Psoas muscle (tissue), 8 donors: Measurements from ENCODE around the gene GOLM1. TPM values are rescaled to one million over a fixed set of nuclear protein-coding genes. Genes with fewer than 3 reads are reported as not detected.

Experiments
- ATAC-seq, 4 donors: fragments of 200-7000 bp; cut with Tn5 transposase; one replicate each; pipeline ENCODE4 v1.9.1; 2020; ENCODE audit warnings: moderate library complexity in 3 of 4, mild to moderate bottlenecking in 2 of 4
- DNase-seq, 2 donors: peaks; one replicate each; pipeline ENCODE4 v3.0.0-alpha.2; 2020
- H3K27ac ChIP-seq: fragments of 200-600 bp; one replicate; pipeline ENCODE4 v1.8.0; 2022
- H3K27me3 ChIP-seq, 3 donors: fragments of 200-600 bp in 1 of 3; one replicate each; pipeline versions ENCODE4 v1.6.1 to v1.8.0; 2013 to 2022; ENCODE audit warnings: low read length in 2 of 3, mild to moderate bottlenecking in 2 of 3, moderate library complexity in 1 of 3; ENCODE audit not compliant: insufficient read depth in 3 of 3
- H3K36me3 ChIP-seq, 2 donors: fragments of 200-600 bp in 1 of 2; one replicate each; pipeline versions ENCODE4 v1.6.1 to v1.8.0; 2013 to 2022; ENCODE audit warnings: low read depth in 1 of 2, mild to moderate bottlenecking in 1 of 2, moderate library complexity in 1 of 2; ENCODE audit not compliant: insufficient read depth in 1 of 2
- H3K4me1 ChIP-seq: fragments of 200-600 bp; one replicate; pipeline ENCODE4 v1.8.0; 2022
- H3K4me3 ChIP-seq: fragments of 200-600 bp; one replicate; pipeline ENCODE4 v1.8.0; 2022; ENCODE audit warnings: mild to moderate bottlenecking
- H3K9me3 ChIP-seq: fragments of 200-600 bp; one replicate; pipeline ENCODE4 v1.8.0; 2022
- WGBS, 3 donors: extraction: QIAGEN DNeasy Blood & Tissue Kit; methylation state at CpG; one replicate each; pipeline versions ENCODE4 v1.1.6 to v1.1.7; 2013; 5-methylcytosine and 5-hydroxymethylcytosine counted together
- intact Hi-C, 2 donors: fragments of 100-400 bp; cut with DNase I; formaldehyde crosslinking; loops; one replicate each; pipeline versions ENCODE4 v1.11.0 to v1.14.2; 2022
- polyA plus RNA-seq, 3 donors: library from polyadenylated mRNA; stranded (reverse); fragments of 200-250 nt; gene quantifications; one replicate each; pipeline ENCODE4 v1.2.3, GENCODE V29; 2013
- total RNA-seq, 4 donors: library from RNA; stranded (reverse); fragmentation: NEBNext Ultra II Directional in 2 of 4; extraction: Animal tissue kit (Norgen Biotek cat#: 25700) in 2 of 4; gene quantifications; one replicate each; pipeline versions ENCODE4 v1.2.1 to v1.2.4, GENCODE V29; 2021 to 2023
- TF ChIP-seq, protein P1 (sequence below): fragments of 200-600 bp; IDR thresholded peaks from one replicate; pipeline ENCODE4 v1.8.0; 2022; ENCODE audit warnings: antibody characterized with exemption
- donor health status: healthy with polysubstance abuse.
- donor health status: DM: no; HTN: no; CAD: no; lungs with moderate emphysema.
- donor health status: Bipolar disorder and iron deficiency.
- donor health status: healthy.
- donor health status: DM: yes; HTN: yes; CAD: no.
- donor health status: DM: no; HTN: no; CAD: no.
- donor health status: DM: no; HTN: no; CAD: no.
- donor health status: DM: yes; HTN: yes; CAD: no.

Gene GOLM1
- total and polyA plus RNA-seq, 7 donors: 2.6 to 7.0 (median 3.6) TPM

DNA sequence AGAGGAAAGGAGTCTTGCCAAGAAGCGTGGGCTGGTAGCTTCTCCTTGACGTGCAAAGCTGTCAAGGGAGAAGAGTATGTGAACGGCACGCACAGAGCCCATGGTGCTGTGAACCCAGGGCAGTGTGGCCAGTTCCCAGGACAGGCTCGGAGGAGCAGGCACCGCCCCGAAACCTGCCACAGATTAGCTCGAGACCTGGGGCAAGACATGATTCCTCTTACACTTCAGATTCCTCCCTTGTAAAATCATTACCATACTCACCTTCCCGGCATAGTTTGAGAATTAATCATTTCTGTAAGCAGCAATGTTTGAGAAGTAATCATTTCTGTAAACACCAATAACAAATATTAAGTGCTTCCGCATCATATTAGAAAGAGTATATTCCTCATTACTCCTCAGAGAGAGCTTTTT is 19.9 kb downstream of the GOLM1 start:
- no peaks in the 10 kb centered on the region for H3K36me3 ChIP-seq
- no peaks in the 10 kb centered on the region for H3K27me3 ChIP-seq
- H3K27ac ChIP-seq: no peak overlapping the region
- TF ChIP-seq, protein P1, sequence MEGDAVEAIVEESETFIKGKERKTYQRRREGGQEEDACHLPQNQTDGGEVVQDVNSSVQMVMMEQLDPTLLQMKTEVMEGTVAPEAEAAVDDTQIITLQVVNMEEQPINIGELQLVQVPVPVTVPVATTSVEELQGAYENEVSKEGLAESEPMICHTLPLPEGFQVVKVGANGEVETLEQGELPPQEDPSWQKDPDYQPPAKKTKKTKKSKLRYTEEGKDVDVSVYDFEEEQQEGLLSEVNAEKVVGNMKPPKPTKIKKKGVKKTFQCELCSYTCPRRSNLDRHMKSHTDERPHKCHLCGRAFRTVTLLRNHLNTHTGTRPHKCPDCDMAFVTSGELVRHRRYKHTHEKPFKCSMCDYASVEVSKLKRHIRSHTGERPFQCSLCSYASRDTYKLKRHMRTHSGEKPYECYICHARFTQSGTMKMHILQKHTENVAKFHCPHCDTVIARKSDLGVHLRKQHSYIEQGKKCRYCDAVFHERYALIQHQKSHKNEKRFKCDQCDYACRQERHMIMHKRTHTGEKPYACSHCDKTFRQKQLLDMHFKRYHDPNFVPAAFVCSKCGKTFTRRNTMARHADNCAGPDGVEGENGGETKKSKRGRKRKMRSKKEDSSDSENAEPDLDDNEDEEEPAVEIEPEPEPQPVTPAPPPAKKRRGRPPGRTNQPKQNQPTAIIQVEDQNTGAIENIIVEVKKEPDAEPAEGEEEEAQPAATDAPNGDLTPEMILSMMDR: no peak
- ATAC-seq (no peak), DNase-seq (no peak)
- intact Hi-C loops: no loop called here
- H3K9me3 ChIP-seq: no peaks in the 10 kb centered on the region
- H3K4me1 ChIP-seq: no peaks in the 10 kb centered on the region
- WGBS, 3 donors: 88 to 92% (median 88%) methylated on average over 10 of the region's 10 CpGs
- no peak overlapping the region for H3K4me3 ChIP-seq

DNA sequence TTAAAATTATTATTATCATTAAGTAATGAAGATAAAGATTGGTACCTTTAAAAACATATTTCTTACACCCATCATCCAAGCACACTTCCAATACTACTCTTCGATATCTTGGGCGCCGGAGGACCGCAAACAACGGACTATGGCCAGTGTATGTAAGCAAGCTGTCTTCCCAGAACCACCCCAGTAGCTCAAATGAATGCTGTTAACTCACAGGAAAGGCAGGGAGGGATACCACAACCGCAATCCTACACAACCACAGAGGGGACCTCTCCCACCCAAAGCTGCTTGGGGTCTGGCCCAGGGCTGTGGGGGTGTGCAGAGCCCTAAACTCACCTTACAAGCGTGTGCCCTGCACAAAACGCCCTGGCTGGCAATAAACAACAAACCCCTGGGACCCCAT is 20.6 kb downstream of the GOLM1 start:
- H3K9me3 ChIP-seq: no peaks in the 10 kb centered on the region
- H3K27me3 ChIP-seq: no peaks in the 10 kb centered on the region
- no peak overlapping the region for H3K27ac ChIP-seq
- ATAC-seq: no peak
- no peak for DNase-seq
- no peaks in the 10 kb centered on the region for H3K36me3 ChIP-seq
- H3K4me3 ChIP-seq: no peak overlapping the region
- intact Hi-C loops: no loop called here
- H3K4me1 ChIP-seq: no peaks in the 10 kb centered on the region
- WGBS, 3 donors: 92 to 97% (median 96%) methylated on average over 8 of the region's 8 CpGs
- TF ChIP-seq, protein P1: no peak

DNA sequence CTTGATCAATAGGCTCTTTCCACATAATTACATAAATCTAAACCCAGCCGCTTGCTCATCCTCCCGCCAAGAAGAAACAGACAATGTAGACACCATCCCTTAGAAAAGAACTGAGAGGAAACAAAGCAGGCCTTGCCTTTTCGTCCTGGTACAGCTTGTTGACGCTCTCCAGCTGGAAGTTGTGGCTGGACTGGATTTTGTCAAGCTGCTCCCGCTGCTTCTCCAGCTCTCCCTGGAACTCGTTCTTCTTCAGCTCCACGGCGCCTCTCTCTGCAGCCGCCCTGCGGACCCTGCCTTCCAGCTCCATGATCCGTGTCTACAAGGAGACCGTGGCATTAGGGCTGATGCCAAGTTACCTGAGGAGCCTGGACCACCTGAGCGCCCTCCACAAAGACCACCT is 22.1 kb downstream of the GOLM1 start:
- DNase-seq (no peak), ATAC-seq (no peak)
- TF ChIP-seq, protein P1: no peak

DNA sequence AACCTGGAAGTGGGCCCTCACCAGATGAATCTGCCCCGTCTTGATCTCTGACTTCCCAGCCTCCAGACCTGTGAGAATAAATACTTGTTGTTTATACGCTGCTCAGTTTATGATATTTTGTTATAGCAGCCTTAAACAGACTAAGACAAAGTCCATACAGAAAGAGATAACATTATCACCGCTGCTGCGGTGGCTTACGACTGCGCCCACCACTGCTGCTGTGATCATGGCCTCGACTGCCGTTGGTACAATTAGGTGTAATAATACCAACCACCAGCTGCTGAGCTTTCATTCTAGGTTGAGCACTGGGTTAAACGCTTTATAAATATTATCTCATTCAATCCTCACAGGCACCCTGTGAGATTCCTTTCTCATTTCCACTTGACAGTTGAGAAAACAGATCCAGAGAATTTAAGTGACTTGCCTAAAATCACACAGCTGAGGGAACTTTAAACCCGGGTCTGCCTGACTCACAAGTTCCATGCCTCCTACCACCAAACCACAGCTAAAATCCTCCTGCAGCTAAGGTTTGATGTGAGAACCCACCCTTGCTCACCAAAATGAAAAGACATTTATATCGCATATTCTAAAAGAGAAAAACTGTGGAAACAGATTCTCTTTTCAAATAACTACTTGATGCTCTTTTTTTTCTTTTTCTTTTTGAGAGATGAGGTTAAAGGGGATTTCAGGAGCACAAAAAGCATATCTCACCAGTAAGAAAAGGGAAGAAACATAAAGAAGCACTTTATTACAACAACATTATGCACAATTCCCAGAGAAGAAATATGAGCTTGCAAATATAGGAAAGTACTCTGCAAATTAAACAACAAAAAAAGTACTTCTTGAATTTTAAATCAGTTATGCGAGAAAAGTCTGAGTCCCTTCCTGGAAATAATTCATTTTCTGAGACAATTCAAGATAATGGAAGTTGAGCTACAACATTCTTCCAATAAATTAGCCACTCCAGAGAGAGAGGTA is 23.9 kb downstream of the GOLM1 start:
- TF ChIP-seq, protein P1: no peak
- Histone ChIP-seq H3K4me1 (no peaks in the 10 kb centered on the region), H3K27me3 (no peaks in the 10 kb centered on the region), H3K36me3 (no peaks in the 10 kb centered on the region), H3K4me3 (no peak overlapping the region), H3K27ac (no peak overlapping the region), H3K9me3 (no peaks in the 10 kb centered on the region)
- intact Hi-C loops: no loop called here
- 91% methylated on average over 12 of the region's 12 CpGs for WGBS, 3 donors
- ATAC-seq: no peak
- no peak for DNase-seq

More for the DNA sequence above, 22.1 kb downstream of the GOLM1 start:
- no peak overlapping the region for H3K27ac ChIP-seq
- no peak overlapping the region for H3K4me3 ChIP-seq
- H3K4me1 ChIP-seq: no peaks in the 10 kb centered on the region
- intact Hi-C loops: no loop called here
- no peaks in the 10 kb centered on the region for H3K36me3 ChIP-seq
- no peaks in the 10 kb centered on the region for H3K9me3 ChIP-seq
- H3K27me3 ChIP-seq: no peaks in the 10 kb centered on the region
- 93 to 95% (median 93%) methylated on average over 13 of the region's 13 CpGs for WGBS, 3 donors
